ACC112 (cell line): Measurements from ENCODE around the gene CR1L.
"Not testable (repeated sequence)": the region's sequence is repeated elsewhere in the genome, so short reads cannot be mapped to it uniquely, and the experiment has no call there.

Experiments used
- H2AFZ ChIP-seq: fragments of 200-600 bp; sonication (generic); one replicate; pipeline ENCODE4 v1.6.0; 2017; ENCODE audit warnings: antibody characterized with exemption, low read length; ENCODE audit not compliant: unreplicated experiment
- H3K27ac ChIP-seq: fragments of 200-600 bp; sonication (generic); 2 replicates; pipeline ENCODE4 v1.5.1; 2014; ENCODE audit warnings: low read depth, mild to moderate bottlenecking, antibody characterized with exemption, low read length, moderate library complexity
- H3K27me3 ChIP-seq: fragments of 200-600 bp; sonication (generic); 2 replicates; pipeline ENCODE4 v1.6.1; 2014; ENCODE audit warnings: mild to moderate bottlenecking, antibody characterized with exemption, low read length, moderate library complexity, mixed read lengths; ENCODE audit not compliant: insufficient read depth
- H3K36me3 ChIP-seq: fragments of 200-600 bp; sonication (generic); 2 replicates; pipeline ENCODE4 v1.6.1; 2016; ENCODE audit warnings: mild to moderate bottlenecking, antibody characterized with exemption, low read length, moderate library complexity, mixed read lengths; ENCODE audit not compliant: insufficient read depth
- H3K4me1 ChIP-seq: fragments of 200-600 bp; sonication (generic); one replicate; pipeline ENCODE4 v1.6.1; 2016; ENCODE audit warnings: low read length, mixed read lengths; ENCODE audit not compliant: insufficient read depth, unreplicated experiment, control insufficient read depth
- H3K4me3 ChIP-seq: fragments of 200-600 bp; sonication (generic); 2 replicates; pipeline ENCODE4 v1.5.1; 2014; ENCODE audit warnings: mild to moderate bottlenecking, low read depth, low read length
- H3K79me2 ChIP-seq: fragments of 200-600 bp; sonication (generic); one replicate; pipeline ENCODE4 v1.6.0; 2016; ENCODE audit warnings: low read length; ENCODE audit not compliant: control insufficient read depth, unreplicated experiment, insufficient read depth

CR1L gene

DNA sequence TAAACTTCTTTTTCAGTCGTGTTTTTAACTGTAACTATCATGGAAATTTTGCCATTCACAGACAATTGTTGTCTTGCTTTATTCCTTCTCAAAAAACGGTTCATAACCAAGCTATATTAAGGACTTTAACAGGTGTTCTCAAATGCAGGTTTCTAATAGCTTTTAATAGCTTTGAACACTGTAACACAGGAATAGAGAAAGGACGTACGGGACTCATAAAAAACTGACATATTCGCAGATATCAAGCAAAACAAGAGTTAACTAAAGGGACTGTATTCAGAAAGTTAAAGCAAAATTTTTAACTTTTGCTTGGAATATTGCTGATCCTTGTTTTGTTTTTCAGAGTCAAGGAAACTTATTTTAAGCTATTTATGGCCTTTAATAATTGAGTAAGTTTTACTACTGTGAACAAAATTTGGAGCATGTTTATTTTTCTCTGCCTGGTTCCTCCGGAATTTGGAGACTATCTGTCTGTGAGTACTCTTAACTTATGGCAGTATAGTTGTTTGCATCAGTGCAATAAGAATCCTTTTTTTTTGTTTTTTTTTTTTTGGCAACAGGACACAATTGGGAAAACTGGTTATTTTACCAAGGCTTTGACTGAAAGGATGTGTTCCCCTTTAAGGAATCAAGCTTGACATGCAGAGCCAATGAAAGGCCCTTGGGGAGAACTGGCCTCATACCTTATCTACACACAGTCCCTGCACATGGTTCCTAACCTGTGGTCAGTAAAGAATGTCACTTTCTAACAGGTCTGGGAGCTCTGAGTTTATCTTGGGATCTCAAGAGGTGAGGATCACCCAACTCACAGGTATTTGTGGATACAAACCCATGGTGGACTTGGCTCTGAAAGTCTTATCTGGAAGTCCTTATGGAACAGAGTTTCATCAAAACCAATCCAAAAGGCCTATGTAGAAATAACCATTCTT lies 101.2 kb downstream of the CR1L start:
- Histone ChIP-seq H2AFZ (peak overlapping the region; percentile 32), H3K4me1 (peaks cover 28% of the 10 kb centered on the region)

DNA sequence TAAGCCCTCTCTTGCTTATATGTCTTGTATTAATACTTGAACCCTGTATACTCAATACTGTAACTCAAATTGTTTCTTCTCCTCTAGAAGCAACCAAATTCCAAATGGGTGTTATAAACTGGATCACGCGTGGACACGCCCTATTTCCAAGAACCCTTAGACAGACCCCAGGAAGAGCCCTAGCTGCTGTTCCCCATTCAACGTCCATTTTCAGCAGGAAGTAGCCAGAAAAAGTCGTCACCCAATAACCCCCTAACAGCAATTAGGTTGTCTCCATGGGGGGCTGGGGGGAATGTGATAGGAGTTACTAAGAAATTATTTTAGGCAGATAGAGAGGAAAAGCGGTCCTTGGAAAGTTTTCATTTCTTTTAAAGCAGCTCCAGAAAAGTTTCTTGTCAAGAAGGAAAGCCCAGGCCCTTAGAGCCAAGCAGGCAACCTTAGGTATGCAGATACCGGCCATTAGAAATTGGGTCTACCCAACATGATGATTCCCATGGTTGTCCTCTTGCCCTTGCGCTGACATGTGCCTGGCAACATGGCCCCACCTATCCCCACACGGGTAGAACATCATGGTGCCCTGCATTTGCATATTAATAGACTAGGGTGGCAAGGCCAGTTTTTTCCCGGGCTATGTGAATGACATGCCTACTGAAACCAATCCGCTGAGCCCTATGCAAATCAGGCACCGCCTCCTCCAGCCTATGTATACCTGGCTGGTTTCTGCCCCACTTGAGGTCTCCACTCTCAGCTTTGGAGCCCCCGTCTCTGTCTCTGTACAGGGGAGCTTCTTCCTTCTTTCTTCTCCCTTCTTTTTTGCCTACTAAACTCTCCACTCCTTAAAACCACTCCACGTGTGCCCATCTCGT lies 102.9 kb downstream of the CR1L start:
- Histone ChIP-seq H3K79me2 (peaks cover 8% of the 10 kb centered on the region), H3K36me3 (no peaks in the 10 kb centered on the region), H2AFZ (no peak overlapping the region), H3K27me3 (no peaks in the 10 kb centered on the region), H3K4me1 (peaks cover 31% of the 10 kb centered on the region), H3K4me3 (no peak overlapping the region), H3K27ac (no peak overlapping the region)

More for the DNA sequence above, 101.2 kb downstream of the CR1L start:
- Histone ChIP-seq H3K27ac (peak overlapping the region; percentile 35; the same call in 1 of the 2 replicates), H3K79me2 (no peaks in the 10 kb centered on the region), H3K27me3 (no peaks in the 10 kb centered on the region), H3K36me3 (no peaks in the 10 kb centered on the region), H3K4me3 (0 out of 2 replicates have a peak overlapping the region, but pooled peaks have one; percentile 1)

DNA sequence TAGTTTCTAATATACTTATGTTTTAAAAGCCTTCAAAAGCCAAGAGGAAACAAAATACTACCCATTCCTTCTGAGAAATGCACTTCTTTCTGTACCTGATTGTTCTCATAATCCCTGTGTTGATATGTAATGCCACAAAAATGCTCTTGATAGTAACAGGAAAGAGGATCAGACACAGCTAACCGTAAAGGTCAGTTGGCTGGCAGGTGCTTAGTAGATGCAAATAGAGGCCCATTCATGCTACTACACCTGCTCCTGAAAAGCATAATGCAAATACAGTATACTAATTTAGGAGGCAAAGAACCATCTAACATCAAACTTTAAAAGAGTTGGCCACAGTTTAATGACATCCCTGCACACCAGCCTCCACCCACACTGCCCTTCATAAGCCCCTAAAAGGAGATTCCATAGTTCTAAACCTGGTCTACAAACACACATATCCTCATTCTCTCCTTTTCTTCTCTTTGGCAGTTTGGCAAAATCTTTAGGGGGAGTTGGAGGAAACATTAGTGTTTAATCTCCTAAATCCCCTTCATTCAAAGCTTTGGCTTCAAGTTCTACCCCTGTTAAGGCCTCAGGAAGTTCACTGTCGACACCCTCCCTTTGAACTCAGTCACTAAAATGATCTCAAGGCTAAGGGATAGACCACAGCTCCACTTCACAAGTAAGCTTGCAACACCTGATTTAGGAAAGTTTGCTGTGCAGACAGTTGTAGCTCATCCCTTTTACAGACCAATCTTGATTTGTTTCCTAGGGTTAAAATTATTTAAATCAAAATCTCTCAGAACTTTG lies 104.0 kb downstream of the CR1L start:
- H3K36me3 ChIP-seq = no peaks in the 10 kb centered on the region
- no peak overlapping the region for H3K4me3 ChIP-seq
- H3K79me2 ChIP-seq = peaks cover 18% of the 10 kb centered on the region
- no peak overlapping the region for H2AFZ ChIP-seq
- H3K27ac ChIP-seq = no peak overlapping the region
- peaks cover 42% of the 10 kb centered on the region for H3K4me1 ChIP-seq
- no peaks in the 10 kb centered on the region for H3K27me3 ChIP-seq

DNA sequence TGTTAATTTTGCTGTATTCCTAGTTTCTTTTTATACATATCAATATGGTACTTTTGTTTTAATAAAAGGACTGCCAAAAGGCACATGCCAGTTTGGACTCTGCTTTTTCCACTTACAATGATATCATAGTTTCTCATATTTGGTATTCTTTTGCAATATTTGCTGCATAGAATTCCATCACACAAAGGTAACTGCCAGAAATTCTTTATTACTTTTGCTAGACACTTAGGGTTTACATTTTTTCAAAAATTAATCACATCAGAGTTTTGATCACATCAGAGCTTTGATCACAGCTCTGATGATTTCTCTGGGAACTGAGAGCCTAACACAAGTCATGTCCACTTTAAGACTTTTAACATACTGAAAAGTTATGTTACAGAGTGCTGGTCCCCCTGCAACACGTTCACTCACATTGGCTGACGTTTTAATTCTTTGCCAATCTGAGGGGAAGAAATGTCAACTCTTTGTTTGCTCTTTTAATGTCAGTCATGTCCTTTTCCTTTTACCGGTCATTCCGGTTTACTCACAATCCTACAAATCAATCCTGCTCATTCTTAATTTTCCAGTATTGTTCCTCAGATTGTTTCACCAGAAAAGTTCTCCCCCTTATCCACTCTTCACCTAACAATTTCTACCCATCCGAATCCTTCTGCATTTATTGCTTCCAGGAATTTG lies 105.8 kb downstream of the CR1L start:
- Histone ChIP-seq H2AFZ (peak overlapping the region; percentile 82), H3K27ac (peak overlapping the region; percentile 57), H3K4me3 (peak overlapping the region; percentile 82), H3K27me3 (no peaks in the 10 kb centered on the region), H3K4me1 (peaks cover 35% of the 10 kb centered on the region), H3K79me2 (peaks cover 36% of the 10 kb centered on the region), H3K36me3 (no peaks in the 10 kb centered on the region)

DNA sequence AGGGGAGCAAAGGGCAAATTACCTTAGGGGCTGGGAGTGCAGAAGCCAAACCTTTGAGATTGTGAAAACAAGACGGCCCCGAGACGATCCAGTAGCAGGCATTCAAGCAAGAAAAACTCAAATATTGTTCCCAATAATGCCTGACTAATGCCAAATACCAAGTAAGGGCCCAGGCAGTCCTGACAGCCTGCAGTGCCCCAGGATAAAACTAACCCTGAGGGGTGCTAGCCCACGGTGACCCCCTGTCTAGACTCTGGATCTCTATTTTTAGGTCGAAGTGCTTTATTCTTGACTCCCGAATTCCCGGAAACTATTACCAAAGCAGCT lies 106.5 kb downstream of the CR1L start:
- peak overlapping the region; percentile 57 for H3K27ac ChIP-seq
- not testable (repeated sequence) for H3K27me3 ChIP-seq, H3K36me3 ChIP-seq
- peaks cover 42% of the 10 kb centered on the region for H3K79me2 ChIP-seq
- peaks cover 29% of the 10 kb centered on the region for H3K4me1 ChIP-seq
- H3K4me3 ChIP-seq = peak overlapping the region; percentile 82
- peak overlapping the region; percentile 82 for H2AFZ ChIP-seq

DNA sequence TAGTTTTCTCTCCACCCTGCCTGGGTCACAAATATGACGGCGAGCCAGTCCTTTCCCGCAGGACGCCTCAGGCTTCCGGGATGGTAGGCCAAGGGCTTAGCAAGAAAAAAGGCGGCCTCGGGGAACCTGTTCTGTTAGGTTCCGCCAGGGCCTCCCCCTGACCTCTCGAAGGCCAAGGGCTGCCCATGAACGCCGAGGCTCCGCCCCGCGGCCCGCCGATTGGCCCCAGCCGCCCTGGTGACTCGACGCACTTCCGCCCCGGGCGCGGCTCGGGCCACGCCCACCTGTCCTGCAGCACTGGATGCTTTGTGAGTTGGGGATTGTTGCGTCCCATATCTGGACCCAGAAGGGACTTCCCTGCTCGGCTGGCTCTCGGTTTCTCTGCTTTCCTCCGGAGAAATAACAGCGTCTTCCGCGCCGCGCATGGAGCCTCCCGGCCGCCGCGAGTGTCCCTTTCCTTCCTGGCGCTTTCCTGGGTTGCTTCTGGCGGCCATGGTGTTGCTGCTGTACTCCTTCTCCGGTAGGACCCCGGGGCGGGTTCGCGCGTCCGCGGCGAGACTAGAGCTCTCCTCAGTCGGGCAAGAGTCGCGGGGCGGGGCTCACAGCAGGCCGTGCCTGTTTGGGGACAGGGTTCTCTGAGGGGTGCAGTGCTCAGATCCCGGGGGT lies 107.0 kb downstream of the CR1L start, which contains the start of gene CD46:
Gene CD46 (plus strand): TSS at position 265 of the 666 bp plus-strand sequence. CDS start 159 bp downstream, at position 424.
- Histone ChIP-seq H3K27me3 (no peaks in the 10 kb centered on the region), H3K79me2 (peaks cover 43% of the 10 kb centered on the region), H3K4me1 (peaks cover 27% of the 10 kb centered on the region)

DNA sequence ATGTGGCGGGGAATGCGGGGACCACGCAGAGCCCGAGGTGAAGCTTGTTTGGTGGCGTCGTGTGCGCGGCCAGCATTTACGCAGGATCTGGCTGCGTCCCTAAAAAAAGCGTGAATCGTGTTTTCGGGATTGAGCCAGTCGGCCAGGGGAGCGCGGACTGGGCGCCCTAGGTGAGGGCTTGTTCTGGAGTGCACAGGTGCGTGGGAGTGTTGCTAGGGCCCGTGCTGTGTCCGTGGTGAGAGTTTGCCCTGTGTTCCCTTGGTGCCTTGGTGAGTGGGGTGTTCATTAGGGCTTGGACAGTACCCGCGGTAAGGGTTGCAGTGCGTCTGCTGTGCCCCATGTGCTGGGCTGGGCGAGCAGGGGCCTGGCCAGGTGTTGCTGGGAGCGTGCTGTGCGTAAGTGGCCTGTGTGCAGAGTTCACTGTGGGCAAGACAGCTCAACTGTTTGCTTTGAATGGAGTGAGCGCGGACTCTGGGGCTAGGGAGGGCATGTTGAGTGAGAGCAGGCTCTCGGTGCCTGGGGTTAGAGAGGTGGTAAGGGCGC lies 107.6 kb downstream of the CR1L start:
- Histone ChIP-seq H2AFZ (peak overlapping the region; percentile 91), H3K79me2 (peaks cover 43% of the 10 kb centered on the region)

More for the DNA sequence above, 107.0 kb downstream of the CR1L start, which contains the start of gene CD46:
- Histone ChIP-seq H2AFZ (peak within 1 kb of the TSS; percentile 91), H3K27ac (peak within 1 kb of the TSS; percentile 57), H3K36me3 (0 out of 2 replicates have a peak, but pooled peaks cover under 1% of the 10 kb centered on the region), H3K4me3 (peak within 1 kb of the TSS; percentile 82)

DNA sequence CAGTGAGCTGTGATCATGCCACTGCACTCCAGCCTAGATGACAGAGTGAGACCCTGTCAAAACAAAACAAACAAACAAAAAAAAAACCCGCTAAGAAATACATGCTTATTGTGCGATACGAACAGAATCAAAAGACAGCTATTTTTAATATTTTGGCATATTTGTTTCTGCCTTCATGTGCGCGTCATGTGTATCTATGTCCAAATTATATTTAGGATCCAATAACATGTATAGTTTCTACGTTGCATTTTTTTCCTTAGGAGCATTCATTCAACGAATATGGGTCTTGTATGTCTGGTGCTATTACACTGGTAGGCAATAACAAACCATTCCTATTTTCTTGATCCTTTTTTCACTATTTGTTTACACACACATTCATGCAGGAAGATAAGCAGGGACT lies 108.7 kb downstream of the CR1L start:
- Histone ChIP-seq H3K36me3 (peaks cover 17% of the 10 kb centered on the region), H3K27me3 (no peaks in the 10 kb centered on the region), H3K4me3 (peak overlapping the region; percentile 82), H3K27ac (no peak overlapping the region), H3K4me1 (peaks cover 27% of the 10 kb centered on the region), H2AFZ (no peak overlapping the region), H3K79me2 (peaks cover 43% of the 10 kb centered on the region)

More for the DNA sequence above, 107.6 kb downstream of the CR1L start:
- peaks cover 27% of the 10 kb centered on the region for H3K4me1 ChIP-seq
- no peaks in the 10 kb centered on the region for H3K27me3 ChIP-seq
- H3K27ac ChIP-seq = peak overlapping the region; percentile 52
- H3K4me3 ChIP-seq = peak overlapping the region; percentile 82
- H3K36me3 ChIP-seq = peaks cover 7% of the 10 kb centered on the region; the same call in 1 of the 2 replicates

DNA sequence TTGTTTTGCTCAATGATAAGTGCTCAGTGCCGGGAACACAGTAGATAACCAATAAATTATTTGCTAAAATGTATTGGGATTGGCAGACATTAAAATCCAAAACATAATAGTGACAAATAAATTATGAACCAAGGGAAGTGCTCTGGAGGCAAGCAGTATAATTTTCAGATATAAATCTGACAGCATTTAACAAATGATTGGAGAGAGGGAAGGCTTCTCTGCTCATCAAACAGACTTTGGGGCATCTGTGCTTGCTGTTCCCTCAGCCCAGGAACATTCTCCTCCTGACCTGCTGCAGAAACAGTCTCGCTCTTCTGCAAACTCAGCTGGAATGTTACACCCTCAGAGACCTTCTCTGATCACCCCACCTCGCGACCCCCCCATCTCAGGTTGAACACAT lies 109.1 kb downstream of the CR1L start:
- Histone ChIP-seq H3K79me2 (peaks cover 43% of the 10 kb centered on the region), H3K4me3 (no peak overlapping the region; the same call in 1 of the 2 replicates), H3K4me1 (peaks cover 27% of the 10 kb centered on the region), H3K27ac (no peak overlapping the region), H2AFZ (no peak overlapping the region), H3K36me3 (peaks cover 20% of the 10 kb centered on the region), H3K27me3 (no peaks in the 10 kb centered on the region)
